Measurements from ENCODE around the gene PKNOX1.
A peak's percentile ranks its signal among the peaks of the same experiment; 100 is the strongest.
"Not testable (repeated sequence)": the region's sequence is repeated elsewhere in the genome, so short reads cannot be mapped to it uniquely, and the experiment has no call there.

Gene PKNOX1, protein sequence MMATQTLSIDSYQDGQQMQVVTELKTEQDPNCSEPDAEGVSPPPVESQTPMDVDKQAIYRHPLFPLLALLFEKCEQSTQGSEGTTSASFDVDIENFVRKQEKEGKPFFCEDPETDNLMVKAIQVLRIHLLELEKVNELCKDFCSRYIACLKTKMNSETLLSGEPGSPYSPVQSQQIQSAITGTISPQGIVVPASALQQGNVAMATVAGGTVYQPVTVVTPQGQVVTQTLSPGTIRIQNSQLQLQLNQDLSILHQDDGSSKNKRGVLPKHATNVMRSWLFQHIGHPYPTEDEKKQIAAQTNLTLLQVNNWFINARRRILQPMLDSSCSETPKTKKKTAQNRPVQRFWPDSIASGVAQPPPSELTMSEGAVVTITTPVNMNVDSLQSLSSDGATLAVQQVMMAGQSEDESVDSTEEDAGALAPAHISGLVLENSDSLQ

DNA sequence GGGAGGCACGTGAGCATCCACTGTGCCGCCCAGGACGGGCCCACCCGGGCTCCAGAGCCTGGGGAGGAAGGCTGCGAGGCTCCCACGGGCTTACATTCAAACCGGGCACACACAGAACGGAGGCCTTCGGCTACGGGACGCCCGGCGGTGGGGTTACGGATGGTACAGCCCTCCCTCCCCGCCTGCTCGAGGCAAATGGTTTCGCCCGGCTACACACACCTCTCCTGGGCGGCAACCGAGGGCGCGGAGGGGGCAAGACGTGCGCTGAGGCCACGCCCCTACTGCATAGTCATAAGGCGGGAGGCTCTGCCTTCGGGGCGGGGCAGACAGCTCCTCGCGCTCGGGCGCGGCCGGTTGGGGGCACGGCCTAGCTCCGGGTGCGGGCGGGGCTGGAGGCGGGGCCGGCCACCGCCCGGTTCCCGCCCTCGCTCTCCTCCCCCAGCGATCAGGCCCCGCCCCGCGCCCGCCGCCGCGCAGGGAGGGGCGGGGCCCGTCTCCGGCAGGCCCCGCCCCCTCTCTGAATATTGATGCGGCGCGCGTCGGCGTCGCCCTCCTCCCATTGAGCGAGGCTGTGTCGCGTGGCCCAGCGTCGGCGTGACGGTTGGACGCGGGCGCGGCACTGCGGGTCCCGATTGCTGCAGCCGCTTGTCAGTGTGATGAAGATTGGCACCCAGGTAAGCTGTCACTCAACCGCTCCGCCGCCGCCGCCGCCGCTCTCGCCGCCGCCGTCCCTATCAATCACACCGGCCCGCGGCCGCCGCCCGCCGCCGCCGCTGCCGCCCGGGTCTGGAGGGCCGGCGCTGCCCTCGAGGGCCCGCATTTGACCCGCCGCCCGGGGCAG lies at the start of gene PKNOX1:
Gene PKNOX1 (plus strand): TSS at position 572 of the 841 bp plus-strand sequence. CDS start 29,820 bp downstream, outside the sequence.
- peak; percentile 99 for DNase-seq

DNA sequence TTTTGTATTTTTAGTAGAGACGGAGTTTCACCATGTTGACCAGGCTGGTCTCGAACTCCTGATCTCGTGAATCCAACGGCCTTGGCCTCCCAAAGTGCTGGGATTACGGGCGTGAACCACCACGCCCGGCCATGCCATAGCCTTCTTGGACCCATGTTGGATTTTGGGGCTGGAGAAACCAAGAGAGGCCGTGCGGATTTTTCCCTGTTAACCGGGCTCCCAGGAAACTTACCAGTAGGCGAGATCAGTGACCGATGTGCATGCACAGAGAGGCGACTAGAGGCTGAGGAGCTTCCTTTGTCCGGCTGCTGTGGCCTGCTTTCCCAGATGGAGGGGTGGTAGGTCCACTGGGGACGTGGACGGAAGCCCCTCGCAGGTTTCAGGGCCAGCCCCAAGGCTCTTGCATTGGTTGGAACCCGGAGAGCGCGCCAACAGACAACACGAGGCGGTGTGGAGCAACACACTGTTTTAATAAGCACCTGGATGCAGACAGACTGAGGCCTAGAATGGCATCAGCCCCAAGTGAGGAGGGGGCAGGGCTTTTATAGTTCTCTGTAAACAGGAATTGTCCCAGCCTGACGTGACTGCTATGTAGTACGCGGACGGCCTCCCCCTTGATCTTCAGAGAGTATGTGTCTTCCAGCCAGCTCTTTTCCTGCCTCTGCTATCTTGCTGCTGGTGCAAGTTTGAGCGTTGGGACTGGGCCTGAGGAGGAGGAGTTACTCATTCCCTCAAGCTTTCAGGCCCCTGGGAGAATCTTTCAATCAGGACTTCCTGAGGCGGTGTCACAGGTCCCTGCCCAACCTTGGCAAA lies 49.0 kb upstream of the PKNOX1 start, which contains the start of gene ERVH48-1:
Gene ERVH48-1 (minus strand): TSS at position 517 of the 813 bp plus-strand sequence. CDS start 6,624 bp downstream, outside the sequence.
- peak; percentile 10 for DNase-seq

DNA sequence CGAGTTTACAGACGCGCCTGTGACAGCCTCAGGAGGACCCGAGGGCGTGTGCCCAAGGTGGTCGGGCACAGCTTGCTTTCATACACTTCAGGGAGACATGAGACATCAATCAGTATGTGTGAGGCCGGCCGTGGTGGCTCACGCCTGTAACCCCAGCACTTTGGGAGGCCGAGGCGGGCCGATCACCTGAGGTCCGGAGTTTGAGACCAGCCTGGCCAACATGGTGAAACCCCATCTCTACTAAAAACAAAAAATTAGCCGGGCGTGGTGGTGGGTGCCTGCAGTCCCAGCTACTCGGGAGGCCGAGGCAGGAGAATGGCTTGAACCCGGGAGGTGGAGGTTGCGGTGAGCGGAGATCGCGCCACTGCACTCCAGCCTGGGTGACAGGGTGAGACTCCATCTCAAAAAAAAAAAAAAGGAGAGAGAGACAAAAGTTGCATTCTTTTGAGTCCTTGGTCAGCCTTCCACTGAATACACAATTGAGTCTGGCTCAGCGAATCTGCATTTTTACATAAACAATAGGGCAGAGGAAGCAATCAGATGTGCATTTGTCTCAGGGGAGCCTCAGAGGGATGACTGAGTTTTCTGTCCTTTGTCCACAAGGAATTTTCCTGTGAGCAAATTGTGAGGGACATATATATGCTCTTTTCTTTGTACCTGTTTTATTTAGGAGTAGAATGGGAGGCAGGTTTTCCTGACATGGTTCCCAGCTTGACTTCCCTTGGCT lies 46.7 kb upstream of the PKNOX1 start:
- DNase-seq, result not testable (repeated sequence)

DNA sequence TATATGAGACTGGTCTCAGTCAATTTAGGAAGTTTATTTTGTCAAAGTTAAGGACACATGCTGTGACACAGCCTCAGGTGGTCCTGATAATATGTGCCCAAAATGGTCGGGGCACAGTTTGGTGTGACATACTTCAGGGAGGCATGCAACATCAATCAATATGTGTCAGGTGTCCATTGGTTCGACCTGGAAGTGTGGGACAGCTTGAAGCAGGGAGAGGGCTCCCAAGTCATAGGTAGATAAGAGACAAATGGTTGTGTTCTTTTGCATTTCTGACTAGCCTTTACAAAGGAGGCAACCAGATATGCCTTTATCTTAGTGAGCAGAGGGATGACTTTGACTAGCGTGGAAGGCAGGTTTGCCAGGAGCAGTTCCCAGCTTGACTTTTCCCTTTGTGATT lies 44.4 kb upstream of the PKNOX1 start:
- DNase-seq, result no peak

DNA sequence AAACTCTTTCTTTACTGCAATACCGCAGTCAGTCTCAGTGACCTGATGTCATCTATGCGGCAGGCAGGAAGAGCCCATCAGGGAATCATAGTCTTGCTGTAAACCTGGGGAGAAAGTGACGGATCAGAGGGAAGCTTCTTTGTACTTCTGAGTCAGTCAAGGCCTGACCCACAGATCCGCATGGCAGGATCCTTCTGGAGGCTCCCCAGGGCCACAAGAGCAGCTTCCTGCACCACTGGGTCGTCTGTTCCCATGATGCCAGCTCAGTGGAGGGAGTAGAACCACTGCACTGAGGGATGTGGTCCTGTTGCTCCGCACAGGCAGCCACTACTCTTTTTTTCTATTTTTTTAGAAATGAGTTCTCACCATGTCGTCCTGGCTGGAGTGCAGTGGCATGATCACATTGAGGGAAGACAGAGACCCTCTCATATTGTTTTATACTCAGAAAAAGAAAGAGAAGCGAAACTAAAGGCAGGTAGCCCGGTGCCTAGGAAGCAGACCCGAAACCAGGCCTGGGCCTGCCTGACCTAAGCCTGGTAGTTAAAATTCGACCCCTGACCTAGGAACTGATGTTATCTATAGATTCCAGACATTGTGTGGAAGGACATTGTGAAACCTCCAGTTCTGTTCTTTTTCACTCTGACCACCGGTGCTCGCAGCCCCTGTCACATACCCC lies 42.7 kb upstream of the PKNOX1 start:
- DNase-seq, result no peak

DNA sequence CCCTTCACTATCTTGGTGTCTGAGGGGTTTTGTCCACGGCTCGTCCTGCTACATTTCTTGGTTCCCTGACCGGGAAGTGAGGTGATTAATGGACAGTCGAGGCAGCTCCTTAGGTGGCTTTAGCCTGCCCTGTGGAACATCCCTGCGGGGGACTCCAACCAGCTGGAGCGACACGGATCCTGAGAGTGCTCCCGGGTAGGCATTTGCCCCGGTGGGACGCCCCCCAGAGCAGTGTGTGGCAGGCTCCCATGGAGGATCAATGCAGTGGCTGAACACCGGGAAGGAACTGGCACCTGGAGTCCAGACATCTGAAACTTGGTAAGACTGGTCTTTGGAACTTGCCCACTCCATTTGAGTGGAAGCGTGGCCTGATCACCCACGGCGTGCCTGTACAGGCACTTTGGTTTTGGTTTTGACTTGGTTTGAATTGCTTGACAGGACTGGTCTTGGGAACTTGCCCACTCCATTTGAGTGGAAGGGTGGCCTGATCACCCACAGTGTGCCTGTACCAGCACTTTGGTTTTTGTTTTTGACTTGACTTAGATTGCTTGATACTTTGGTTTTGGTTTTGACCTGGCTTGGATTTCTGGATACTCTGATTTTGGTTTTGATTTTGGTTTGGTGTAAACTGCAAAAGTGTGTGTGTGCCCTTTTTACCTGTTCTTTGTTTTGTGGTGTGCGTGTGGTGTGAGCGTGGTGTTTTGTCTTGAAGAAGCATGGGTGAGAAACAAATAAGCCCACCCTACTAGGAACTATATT lies 41.8 kb upstream of the PKNOX1 start:
- DNase-seq, result not testable (repeated sequence)

DNA sequence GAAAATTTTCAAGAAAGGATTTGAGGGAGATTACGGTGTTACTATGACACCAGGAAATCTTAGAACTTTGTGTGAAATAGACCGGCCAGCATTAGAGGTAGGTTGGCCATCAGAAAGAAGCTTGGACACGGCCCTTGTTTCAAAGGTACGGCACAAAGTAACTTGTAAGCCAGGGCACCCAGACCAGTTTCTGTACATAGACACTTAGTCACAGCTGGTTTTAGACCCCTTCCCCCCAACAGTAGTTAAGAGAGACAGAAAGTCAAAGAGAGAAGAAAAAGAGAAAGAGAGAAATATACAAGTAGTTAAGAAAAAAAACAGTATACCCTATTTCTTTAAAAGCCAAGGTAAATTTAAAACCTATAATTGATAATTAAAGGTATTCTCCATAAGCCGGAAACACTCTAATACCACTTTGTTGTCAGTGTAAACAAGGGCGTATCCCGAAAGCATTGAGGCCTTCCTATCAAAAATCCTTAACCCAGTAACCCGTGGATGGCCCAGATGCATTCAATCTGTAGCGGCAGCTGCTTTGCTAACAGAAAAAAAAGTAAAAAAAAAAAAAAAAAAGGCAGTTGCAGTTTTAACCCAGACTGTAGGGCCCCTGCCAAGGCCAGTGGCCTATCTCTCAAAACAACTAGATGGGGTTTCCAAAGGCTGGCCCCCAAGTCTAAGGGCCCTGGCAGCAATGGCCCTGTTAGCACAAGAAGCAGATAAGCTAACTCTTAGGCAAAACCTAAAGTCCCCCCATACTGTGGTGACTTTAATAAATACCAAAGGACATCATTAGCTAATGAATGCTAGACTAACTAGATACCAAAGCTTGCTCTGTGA lies 41.0 kb upstream of the PKNOX1 start:
- DNase-seq, result not testable (repeated sequence)

DNA sequence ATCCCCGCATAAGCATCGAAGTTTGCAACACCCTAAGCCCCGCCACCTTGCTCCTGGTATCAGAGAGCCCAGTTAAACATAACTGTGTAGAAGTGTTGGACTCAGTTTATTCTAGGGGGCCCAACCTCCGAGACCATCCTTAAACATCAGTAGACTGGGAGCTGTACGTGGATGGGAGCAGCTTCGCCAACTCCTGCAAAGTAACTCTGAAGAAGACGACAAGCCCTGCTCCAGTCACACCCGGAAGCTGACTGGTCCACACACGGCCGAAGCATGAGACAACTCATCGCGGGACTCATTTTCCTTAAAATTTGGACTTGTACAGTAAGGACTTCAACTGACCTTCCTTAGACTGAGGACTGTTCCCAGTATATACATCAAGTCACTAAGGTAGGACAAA lies 40.4 kb upstream of the PKNOX1 start:
- not testable (repeated sequence) for DNase-seq

DNA sequence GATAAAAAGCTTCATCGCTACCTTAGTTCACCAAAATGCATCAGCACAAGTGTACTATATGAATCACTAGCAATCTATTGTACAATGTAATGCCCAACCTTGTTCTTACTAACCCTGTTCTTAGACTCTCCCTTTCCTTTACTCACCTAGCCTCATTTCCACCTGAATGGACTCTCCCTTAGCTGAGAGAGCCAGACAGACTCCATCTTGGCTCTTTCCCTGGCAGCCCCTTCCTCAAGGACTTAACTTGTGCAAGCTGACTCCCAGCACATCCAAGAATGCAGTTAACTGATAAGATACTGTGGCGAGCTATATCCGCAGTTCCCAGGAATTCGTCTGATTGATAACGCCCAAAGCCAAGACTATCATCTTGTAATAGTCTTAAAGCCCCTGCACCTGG lies 38.0 kb upstream of the PKNOX1 start:
- not testable (repeated sequence) for DNase-seq

DNA sequence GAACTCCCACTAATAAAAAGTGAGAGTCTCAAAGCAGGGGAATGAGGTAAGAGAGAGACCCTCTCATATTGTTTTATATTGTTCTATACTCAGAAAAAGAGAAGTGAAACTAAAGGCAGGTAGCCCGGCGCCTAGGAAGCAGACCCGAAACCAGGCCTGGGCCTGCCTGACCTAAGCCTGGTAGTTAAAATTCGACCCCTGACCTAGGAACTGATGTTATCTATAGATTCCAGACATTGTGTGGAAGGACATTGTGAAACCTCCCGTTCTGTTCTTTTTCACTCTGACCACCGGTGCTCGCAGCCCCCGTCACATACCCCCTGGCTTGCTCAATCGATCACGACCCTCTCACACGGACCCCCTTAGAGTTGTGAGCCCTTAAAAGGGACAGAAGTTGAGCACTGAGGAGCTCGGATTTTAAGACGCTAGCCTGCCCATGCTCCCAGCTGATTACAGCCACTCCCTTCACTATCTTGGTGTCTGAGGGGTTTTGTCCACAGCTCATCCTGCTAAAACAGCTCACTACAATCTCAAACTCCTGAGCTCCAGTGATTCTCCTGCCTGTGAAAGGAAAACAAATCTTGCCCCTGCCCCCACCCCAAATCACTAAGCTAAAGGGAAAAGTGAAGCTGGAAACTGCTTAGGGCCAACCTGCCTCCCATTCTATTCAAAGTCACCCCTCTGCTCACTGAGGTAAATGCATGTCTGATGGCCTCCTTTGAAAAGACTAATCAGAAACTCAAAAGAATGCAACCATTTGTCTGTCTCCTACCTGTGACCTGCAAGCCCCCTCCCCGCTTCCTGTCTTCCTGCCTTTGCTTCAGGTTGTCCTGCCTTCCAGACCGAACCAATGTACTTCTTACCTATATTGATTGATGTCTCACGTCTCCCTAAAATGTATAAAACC lies 37.1 kb upstream of the PKNOX1 start:
- not testable (repeated sequence) for DNase-seq

DNA sequence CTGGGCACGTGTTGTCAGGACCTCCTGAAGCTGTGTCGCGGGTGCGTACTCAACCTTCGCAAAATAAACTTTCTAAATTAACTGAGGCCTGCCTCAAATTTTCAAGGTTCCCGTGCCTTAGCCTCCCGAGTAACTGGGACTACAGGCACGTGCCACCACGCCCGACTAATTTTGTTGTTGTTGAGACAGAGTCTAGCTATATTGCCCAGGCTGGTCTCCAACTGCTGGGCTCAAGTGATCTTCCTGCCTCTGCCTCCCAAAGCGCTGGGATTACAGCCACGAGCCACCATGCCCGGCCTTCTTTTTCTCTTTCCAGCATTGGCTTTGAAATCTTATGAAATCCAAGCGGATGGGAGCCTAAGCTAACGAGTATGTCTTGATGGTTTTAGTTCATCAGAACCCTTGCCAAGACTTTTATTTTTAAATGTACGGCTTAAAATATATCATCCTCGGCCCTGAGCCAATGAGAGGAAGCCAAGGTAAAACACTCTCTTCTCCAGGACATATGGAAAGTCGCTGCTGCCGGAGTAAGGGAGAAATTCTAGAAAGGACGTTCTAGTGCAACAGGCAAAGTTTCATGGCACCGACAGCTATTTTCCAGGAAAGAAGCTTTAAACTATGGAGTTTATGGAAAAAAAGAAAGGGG lies 36.3 kb upstream of the PKNOX1 start:
- peak; percentile 36 for DNase-seq

DNA sequence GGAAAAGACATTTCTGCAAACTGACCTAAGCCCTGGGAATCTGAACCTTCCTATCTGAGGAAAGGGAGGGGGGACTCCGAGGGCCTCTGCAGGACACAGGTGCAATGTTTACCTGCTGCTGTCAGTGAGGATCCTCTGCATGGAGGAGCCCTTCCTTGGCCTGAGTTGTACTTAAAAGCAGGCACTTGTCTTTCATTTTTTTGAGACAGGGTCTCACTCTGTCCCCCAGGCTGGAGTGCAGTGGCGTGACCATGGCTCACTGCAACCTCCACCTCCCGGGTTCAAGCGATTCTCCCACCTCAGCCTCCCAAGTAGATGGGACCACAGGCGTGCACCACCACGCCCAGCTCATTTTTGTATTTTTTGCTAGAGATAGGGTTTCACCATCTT lies 35.8 kb upstream of the PKNOX1 start:
- not testable (repeated sequence) for DNase-seq

DNA sequence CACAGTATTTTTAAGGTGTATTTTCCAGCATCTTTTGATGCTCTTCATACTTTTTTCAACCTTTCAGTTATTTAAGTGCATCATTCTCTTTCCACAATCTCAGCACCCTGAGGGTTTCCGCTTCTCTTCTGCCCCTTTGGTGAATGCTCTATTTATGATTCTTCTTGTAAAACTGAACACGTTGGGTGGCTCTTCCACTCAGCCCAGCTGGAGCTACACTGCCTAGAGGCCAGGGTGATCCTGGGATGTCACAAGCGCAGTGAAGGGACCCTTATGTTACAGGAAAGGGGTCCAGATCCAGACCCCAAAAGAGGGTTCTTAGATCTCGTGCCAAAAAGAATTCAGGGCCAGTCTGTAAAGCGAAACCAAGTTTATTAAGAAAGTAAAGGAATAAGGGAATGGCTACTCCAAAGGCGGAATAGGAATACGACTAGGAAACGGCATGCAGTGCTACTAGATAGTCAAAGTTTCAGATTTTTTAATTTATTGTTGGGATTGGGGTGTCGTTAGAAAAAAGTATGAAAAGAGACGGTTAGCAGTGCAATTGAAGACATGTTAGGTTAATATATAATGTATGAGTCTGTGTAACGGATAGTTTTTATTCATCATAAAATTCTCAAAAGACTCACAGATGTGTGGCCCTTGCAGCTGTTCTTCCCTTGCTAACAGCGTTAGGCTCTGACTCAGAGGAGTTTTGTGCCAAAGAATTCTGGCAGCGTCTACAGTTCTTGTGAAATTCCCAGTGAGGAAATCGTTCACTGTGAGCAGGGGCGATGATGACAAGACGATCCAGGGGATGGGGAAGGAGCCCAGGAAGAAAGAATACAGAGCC lies 34.6 kb upstream of the PKNOX1 start:
- DNase-seq, result peak; percentile 98

DNA sequence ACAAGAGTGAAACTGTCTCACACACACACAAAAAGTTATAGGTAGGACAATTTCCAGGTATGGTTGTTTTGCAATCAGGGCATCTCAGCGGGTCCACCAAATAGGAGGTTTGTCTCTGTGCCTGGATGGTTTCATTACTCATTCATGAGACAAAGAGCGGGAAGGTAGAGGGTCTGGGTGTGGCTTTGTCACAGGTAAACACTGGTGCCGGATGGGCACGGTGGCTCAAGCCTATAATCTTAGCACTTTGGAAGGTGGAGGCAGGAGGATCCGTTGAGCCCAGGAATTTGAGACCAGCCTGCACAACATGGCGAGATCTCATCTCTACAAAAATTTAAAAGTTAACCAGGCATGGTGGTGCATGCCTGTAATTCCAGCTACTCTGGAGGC lies 32.7 kb upstream of the PKNOX1 start:
- DNase-seq, result no peak

DNA sequence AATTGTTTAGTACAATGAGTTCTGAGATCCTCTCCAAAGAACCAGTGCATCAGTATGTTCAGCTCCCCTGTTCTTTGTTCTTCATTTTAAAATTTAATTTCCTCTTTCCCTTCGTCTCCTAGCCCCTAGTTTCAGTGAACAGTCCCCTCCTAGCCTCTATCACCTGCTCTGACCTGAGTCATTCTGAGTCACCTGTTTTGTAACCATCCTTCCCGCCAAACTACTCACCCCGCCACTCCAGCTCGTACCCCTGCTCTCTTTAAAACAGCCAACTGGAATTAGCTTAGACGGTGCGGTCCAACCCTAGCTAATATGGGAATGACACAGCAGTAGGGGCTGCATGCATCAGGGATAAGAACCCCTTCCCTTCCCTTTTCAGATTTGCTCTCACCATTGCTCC lies 32.1 kb upstream of the PKNOX1 start:
- no peak for DNase-seq

DNA sequence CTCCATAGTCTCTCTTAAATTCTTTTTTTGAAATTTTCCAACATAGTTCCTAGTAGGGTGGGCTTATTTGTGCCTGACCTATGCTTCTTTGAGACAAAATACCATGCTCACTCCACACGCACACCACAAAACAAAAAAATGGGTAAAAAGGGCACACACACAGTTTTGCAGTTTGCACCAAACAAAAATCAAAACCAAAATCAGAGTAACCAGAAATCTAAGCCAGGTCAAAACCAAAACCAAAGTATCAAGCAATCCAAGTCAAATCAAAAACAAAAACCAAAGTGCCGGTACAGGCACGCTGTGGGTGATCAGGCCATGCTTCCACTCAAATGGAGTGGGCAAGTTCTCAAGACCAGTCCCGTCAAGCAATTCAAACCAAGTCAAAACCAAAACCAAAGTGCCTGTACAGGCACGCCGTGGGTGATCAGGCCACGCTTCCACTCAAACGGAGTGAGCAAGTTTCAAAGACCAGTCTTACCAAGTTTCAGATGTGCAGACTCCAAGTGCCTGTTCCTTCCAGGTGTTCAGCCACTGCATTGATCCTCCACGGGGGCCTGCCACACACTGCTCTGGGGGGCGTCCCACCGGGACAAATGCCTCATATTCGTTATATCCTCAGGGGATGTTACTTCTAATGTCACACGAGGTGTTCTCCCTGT lies 25.1 kb upstream of the PKNOX1 start:
- not testable (repeated sequence) for DNase-seq

DNA sequence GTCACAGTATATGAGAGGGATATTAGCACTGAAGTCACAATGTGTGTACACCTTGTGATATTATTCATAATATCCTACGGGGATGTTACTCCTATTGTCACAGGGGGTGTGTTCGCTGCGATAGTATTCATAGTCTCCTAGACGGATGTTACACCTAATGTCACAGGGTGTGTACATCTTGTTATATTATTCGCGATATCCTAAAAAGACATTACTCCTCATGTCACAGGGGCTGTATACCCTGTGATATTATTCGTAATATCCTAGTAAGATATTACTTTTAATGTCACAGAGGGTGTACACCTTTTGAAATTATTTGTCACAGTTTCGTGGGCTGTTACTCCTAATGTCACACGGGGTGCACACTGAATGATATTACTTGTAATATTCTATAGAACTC lies 23.2 kb upstream of the PKNOX1 start:
- DNase-seq, result not testable (repeated sequence)
